Esophagus muscularis mucosa (tissue), 4 donors: ENCODE results near the gene GABRG2. TPM values are rescaled to one million over a fixed set of nuclear protein-coding genes. Genes with fewer than 3 reads are reported as not detected.

ENCODE experiments used
- DNase-seq: peaks from one replicate; pipeline ENCODE4 v3.0.0-alpha.2; 2017; ENCODE audit errors: extremely low spot score
- H3K27ac ChIP-seq, 4 donors: fragments of 200-600 bp; sonication (generic); replicated peaks in 1 of 4; 1 replicate in 3 of 4; 2 replicates in 1 of 4; pipeline ENCODE4 v1.5.1; 2016 to 2019; ENCODE audit warnings: mild to moderate bottlenecking in 1 of 4
- H3K27me3 ChIP-seq, 4 donors: fragments of 200-600 bp; sonication (generic); one replicate each; pipeline versions ENCODE4 v1.5.1 to v1.6.0; 2016 to 2019
- H3K36me3 ChIP-seq, 4 donors: fragments of 200-600 bp; sonication (generic); one replicate each; pipeline ENCODE4 v1.5.1; 2016 to 2019
- H3K4me1 ChIP-seq, 4 donors: fragments of 200-600 bp; sonication (generic); one replicate each; pipeline ENCODE4 v1.5.1; 2016 to 2019
- H3K4me3 ChIP-seq, 4 donors: fragments of 200-600 bp; sonication (generic); 1 replicate in 2 of 4; 2 replicates in 2 of 4; pipeline ENCODE4 v1.5.1; 2016 to 2019; ENCODE audit warnings: mild to moderate bottlenecking in 4 of 4, moderate library complexity in 1 of 4
- H3K9me3 ChIP-seq, 4 donors: fragments of 200-600 bp; sonication (generic); 1 replicate in 3 of 4; 2 replicates in 1 of 4; pipeline ENCODE4 v1.5.1; 2016 to 2019
- EP300 ChIP-seq: sonication (generic); formaldehyde crosslinking; IDR thresholded peaks from one replicate; pipeline ENCODE4 v1.6.1; 2017; ENCODE audit warnings: antibody characterized with exemption
- POLR2A ChIP-seq: fragments of 450-650 bp; IDR thresholded peaks from one replicate; pipeline ENCODE4 v1.6.1; 2017; ENCODE audit warnings: antibody characterized with exemption, moderate library complexity, mild to moderate bottlenecking, low read depth
- POLR2AphosphoS5 ChIP-seq, 2 donors: sonication (generic); formaldehyde crosslinking; IDR thresholded peaks; one replicate each; pipeline ENCODE4 v1.6.1; 2017; ENCODE audit warnings: antibody characterized with exemption in 2 of 2
- WGBS: methylation state at CpG from one replicate; pipeline ENCODE4 v1.1.5; 2018; 5-methylcytosine and 5-hydroxymethylcytosine counted together
- intact Hi-C: fragments of 100-400 bp; cut with DNase I; formaldehyde crosslinking; loops from one replicate; pipeline ENCODE4 v1.15.1; 2023
- total RNA-seq, 4 donors: library from RNA; depleted of rRNA; stranded (reverse); fragments of >200 nt; gene quantifications; one replicate each; pipeline versions ENCODE4 v1.1.0 to v1.2.1, GENCODE V29; 2016
- TF ChIP-seq, protein P1 (sequence below), 3 experiments: fragments of 200-600 bp in 2 of 3; fragments of 450-650 bp in 1 of 3; sonication (generic) in 2 of 3; IDR thresholded peaks; one replicate each; pipeline ENCODE4 v1.5.1; 2017 to 2019; ENCODE audit warnings: antibody characterized with exemption in 3 of 3, mild to moderate bottlenecking in 2 of 3, moderate library complexity in 1 of 3

Gene GABRG2
- under 1 TPM in 3 of 4 donors, not detected in 1; 0.06 to 0.50 (median 0.39) TPM for total RNA-seq

DNA sequence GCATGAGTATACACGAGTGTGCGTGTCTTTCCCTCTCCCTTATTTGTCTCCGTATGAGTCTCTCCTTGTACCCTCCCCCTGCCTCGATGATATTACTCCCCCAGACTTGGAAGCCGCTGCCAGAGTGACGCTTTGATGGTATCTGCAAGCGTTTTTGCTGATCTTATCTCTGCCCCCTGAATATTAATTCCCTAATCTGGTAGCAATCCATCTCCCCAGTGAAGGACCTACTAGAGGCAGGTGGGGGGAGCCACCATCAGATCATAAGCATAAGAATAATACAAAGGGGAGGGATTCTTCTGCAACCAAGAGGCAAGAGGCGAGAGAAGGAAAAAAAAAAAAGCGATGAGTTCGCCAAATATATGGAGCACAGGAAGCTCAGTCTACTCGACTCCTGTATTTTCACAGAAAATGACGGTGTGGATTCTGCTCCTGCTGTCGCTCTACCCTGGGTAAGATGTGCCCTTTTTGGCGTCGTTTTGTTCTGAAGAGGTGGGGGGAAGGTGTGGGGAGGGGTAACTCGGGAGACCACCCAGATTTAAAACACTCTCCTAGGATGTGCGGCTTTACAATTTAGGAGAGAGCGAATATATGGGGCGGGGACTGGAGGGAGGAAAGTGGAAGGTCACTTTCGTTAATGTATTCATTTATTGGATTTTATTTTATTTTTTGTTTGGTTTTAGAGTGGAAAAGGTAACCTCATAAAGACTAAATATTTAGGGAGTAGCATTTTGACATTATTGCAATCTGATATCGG lies at the start of gene GABRG2:
Gene GABRG2 (plus strand): TSS at position 119 of the 757 bp plus-strand sequence. CDS start 227 bp downstream, at position 346.
- Histone ChIP-seq H3K27me3 (peaks cover 0 to 30% (median 2%) of the 10 kb centered on the region in 4 donors), H3K36me3 (no peaks in the 10 kb centered on the region), H3K4me1 (no peaks in the 10 kb centered on the region), H3K9me3 (no peaks in the 10 kb centered on the region), H3K4me3 (no peak within 1 kb of the TSS), H3K27ac (no peak within 1 kb of the TSS)
- TF ChIP-seq, protein P1, sequence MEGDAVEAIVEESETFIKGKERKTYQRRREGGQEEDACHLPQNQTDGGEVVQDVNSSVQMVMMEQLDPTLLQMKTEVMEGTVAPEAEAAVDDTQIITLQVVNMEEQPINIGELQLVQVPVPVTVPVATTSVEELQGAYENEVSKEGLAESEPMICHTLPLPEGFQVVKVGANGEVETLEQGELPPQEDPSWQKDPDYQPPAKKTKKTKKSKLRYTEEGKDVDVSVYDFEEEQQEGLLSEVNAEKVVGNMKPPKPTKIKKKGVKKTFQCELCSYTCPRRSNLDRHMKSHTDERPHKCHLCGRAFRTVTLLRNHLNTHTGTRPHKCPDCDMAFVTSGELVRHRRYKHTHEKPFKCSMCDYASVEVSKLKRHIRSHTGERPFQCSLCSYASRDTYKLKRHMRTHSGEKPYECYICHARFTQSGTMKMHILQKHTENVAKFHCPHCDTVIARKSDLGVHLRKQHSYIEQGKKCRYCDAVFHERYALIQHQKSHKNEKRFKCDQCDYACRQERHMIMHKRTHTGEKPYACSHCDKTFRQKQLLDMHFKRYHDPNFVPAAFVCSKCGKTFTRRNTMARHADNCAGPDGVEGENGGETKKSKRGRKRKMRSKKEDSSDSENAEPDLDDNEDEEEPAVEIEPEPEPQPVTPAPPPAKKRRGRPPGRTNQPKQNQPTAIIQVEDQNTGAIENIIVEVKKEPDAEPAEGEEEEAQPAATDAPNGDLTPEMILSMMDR (IDR thresholded peaks at IDR 0.05): no peak
- TF ChIP-seq POLR2A: no peak
- TF ChIP-seq EP300: no peak
- no peak for TF ChIP-seq POLR2AphosphoS5 (IDR thresholded peaks at IDR 0.05)
- intact Hi-C loops: no loop called here
- no peak for DNase-seq
- 6% methylated on average over 21 of the region's 21 CpGs for WGBS

DNA sequence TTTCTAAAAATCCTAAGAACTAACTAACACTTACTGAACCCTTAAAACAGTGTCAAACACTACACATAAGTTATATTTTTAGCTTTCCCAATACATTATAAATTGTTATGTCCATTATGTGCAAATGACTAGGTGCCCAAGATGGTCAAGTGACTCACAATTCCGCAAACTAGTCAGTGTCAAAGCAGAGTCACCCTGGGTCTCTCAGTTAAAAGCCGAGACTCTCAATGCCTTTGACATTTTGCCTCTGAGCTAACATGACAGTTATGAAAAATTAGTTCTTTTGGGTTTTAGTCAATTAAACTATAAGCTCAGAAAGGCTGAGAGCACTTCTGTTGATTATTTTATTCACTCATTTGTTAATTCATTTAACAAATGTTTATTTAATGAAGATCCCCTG lies 42.3 kb upstream of the GABRG2 start:
- intact Hi-C loops: no loop called here
- TF ChIP-seq, protein P1 (IDR thresholded peaks at IDR 0.05): no peak
- TF ChIP-seq POLR2AphosphoS5 (IDR thresholded peaks at IDR 0.05) (no peak), EP300 (no peak), POLR2A (no peak)
- H3K4me1 ChIP-seq: peaks cover 0 to 14% (median 5%) of the 10 kb centered on the region in 4 donors

DNA sequence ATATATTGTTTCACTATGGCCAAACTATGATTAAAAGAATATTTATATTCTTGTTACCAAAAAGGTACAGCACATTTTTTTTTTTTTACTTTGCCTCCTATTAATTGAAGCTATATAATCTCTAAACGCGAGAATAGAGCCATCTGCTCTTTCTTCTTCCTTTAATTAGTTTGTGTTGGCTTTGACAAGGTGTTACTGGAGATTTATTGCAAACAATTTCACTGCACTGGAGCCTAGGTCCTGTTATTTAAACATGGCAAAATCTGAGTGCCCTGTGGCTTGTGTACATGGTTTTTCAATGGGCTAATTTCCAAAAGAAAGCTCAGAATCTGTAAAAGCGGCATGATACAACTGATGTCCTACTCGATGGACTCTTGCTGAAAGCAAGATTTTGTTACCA lies 40.8 kb upstream of the GABRG2 start:
- Histone ChIP-seq H3K9me3 (no peaks in the 10 kb centered on the region), H3K27ac (no peak overlapping the region), H3K36me3 (no peaks in the 10 kb centered on the region), H3K27me3 (no peaks in the 10 kb centered on the region), H3K4me3 (no peak overlapping the region), H3K4me1 (peaks cover 0 to 14% (median 5%) of the 10 kb centered on the region in 4 donors)
- 31% methylated on average over 4 of the region's 4 CpGs for WGBS
- intact Hi-C loops: no loop called here
- no peak for DNase-seq
- TF ChIP-seq POLR2A: no peak
- no peak for TF ChIP-seq EP300
- TF ChIP-seq, protein P1 (IDR thresholded peaks at IDR 0.05): no peak
- TF ChIP-seq POLR2AphosphoS5 (IDR thresholded peaks at IDR 0.05): no peak

More for the DNA sequence above, 42.3 kb upstream of the GABRG2 start:
- Histone ChIP-seq H3K9me3 (no peaks in the 10 kb centered on the region), H3K27me3 (no peaks in the 10 kb centered on the region), H3K27ac (no peak overlapping the region), H3K4me3 (no peak overlapping the region), H3K36me3 (no peaks in the 10 kb centered on the region)
- WGBS: 63% methylated on average over 2 of the region's 2 CpGs
- no peak for DNase-seq

DNA sequence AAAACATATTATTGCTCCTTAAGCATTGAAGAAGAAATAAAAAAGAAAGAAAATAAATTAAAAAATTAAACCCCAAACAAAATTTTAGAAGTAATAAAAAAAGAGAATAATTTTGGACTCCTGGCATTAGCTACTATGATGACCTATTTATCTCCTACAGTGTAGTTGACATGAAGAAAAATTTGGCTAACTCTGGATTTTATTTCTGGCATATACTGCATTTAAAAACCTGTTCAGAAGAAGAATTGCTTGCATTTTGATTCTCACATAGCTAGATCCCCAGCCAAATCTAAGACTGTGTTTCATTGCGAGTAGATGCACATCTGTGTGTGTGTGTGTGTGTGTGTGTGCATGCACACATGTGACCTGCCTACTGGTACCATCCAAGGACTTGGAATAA lies 30.1 kb upstream of the GABRG2 start:
- Histone ChIP-seq H3K4me1 (no peaks in the 10 kb centered on the region), H3K4me3 (no peak overlapping the region), H3K27me3 (no peaks in the 10 kb centered on the region), H3K9me3 (no peaks in the 10 kb centered on the region), H3K36me3 (no peaks in the 10 kb centered on the region), H3K27ac (no peak overlapping the region)
- TF ChIP-seq POLR2A: no peak
- TF ChIP-seq EP300: no peak
- TF ChIP-seq, protein P1 (IDR thresholded peaks at IDR 0.05): no peak
- no peak for TF ChIP-seq POLR2AphosphoS5 (IDR thresholded peaks at IDR 0.05)
- DNase-seq: no peak
- intact Hi-C loops: no loop called here
- WGBS: 60% methylated on average over 1 of the region's 1 CpG
